OCI-LY7 (cell line): ENCODE results near the gene NRIP1. TPM values are rescaled to one million over a fixed set of nuclear protein-coding genes. Genes with fewer than 3 reads are reported as not detected.

Source experiments
- BruUV-seq: library from RNA; stranded (reverse); fragments of 400-500 nt; replicated peaks from 2 replicates; lab custom pipeline; 2021; lab: Mats Ljungman, UMichigan
- CTCF ChIA-PET: fragments of 300-600 bp; sonication (Branson Sonifier 250); formaldehyde crosslinking; loops from one replicate; lab custom pipeline; 2022; ENCODE audit warnings: antibody characterized with exemption; ENCODE audit not compliant: unreplicated experiment; lab: Charles Lee
- POLR2A ChIA-PET: fragments of 300-600 bp; sonication (Branson Sonifier 250); formaldehyde crosslinking; loops from one replicate; lab custom pipeline; 2022; ENCODE audit warnings: antibody characterized with exemption; lab: Charles Lee
- DNase-seq: peaks from one replicate; pipeline ENCODE4 v3.0.0-alpha.2; 2015; ENCODE audit warnings: low spot score
- H2AFZ ChIP-seq: fragments of 200-600 bp; sonication (generic), shearing (Covaris generic); 2 replicates; pipeline ENCODE4 v1.6.1; 2014; ENCODE audit warnings: mild to moderate bottlenecking, antibody characterized with exemption, low read length, moderate library complexity
- H3K27ac ChIP-seq: fragments of 200-600 bp; sonication (generic); 2 replicates; pipeline ENCODE4 v1.5.1; 2014; ENCODE audit warnings: mixed run types, low read depth, mild to moderate bottlenecking, moderate library complexity, low read length, inconsistent platforms; ENCODE audit not compliant: poor library complexity, severe bottlenecking
- H3K36me3 ChIP-seq: fragments of 200-600 bp; sonication (generic); 2 replicates; pipeline ENCODE4 v1.6.1; 2014; ENCODE audit warnings: mild to moderate bottlenecking, antibody characterized with exemption, low read length, moderate library complexity, mixed read lengths; ENCODE audit not compliant: insufficient read depth
- H3K4me1 ChIP-seq: fragments of 200-600 bp; sonication (generic); 2 replicates; pipeline ENCODE4 v1.5.1; 2014; ENCODE audit warnings: mild to moderate bottlenecking, low read length; ENCODE audit not compliant: insufficient read depth, poor library complexity, severe bottlenecking
- H3K4me2 ChIP-seq: fragments of 200-600 bp; sonication (generic); 2 replicates; pipeline ENCODE4 v1.6.1; 2014; ENCODE audit warnings: mild to moderate bottlenecking, low read length
- H3K4me3 ChIP-seq: fragments of 200-600 bp; sonication (generic); 2 replicates; pipeline ENCODE4 v1.5.1; 2014; ENCODE audit warnings: mild to moderate bottlenecking, low read depth, low read length; ENCODE audit not compliant: poor library complexity, severe bottlenecking
- H3K79me2 ChIP-seq: fragments of 200-600 bp; sonication (generic); 2 replicates; pipeline ENCODE4 v1.6.1; 2016; ENCODE audit warnings: low read depth, mild to moderate bottlenecking, low read length, moderate library complexity, mixed read lengths; ENCODE audit not compliant: insufficient read depth
- H3K9me2 ChIP-seq: fragments of 200-600 bp; sonication (generic); 2 replicates; pipeline ENCODE4 v1.6.1; 2016; ENCODE audit warnings: mild to moderate bottlenecking, low read length, mixed read lengths; ENCODE audit not compliant: insufficient read depth
- H3K9me3 ChIP-seq: fragments of 200-600 bp; sonication (generic); 2 replicates; pipeline ENCODE4 v1.6.1; 2014; ENCODE audit warnings: mild to moderate bottlenecking, mixed run types, low read length, mixed read lengths
- H4K20me1 ChIP-seq: fragments of 200-600 bp; sonication (generic); 2 replicates; pipeline ENCODE4 v1.6.1; 2014; ENCODE audit warnings: mild to moderate bottlenecking, antibody characterized with exemption, low read length, moderate library complexity, mixed read lengths; ENCODE audit not compliant: insufficient read depth
- EZH2phosphoT487 ChIP-seq: fragments of 200-600 bp; sonication (generic); IDR thresholded peaks from 2 replicates; pipeline ENCODE4 v1.6.1; 2018; ENCODE audit warnings: low read depth, borderline replicate concordance, mild to moderate bottlenecking, mixed run types, antibody characterized with exemption, low read length, moderate library complexity, mixed read lengths
- intact Hi-C: fragments of 100-400 bp; cut with micrococcal nuclease; formaldehyde crosslinking; loops from one replicate; pipeline ENCODE4 v1.10.0; 2022; ENCODE audit not compliant: unreplicated experiment
- total RNA-seq, 2 experiments: library from RNA; depleted of rRNA in 1 of 2; stranded (reverse); fragments of >200 nt in 1 of 2; shearing (Covaris generic) in 1 of 2; gene quantifications; 2 replicates each; pipeline ENCODE4 v1.2.3, GENCODE V29; 2014 to 2022
- TF ChIP-seq, protein P1 (sequence below): fragments of 200-600 bp; sonication (generic); conservative IDR thresholded peaks from 2 replicates; pipeline ENCODE4 v1.5.1; 2014; ENCODE audit warnings: mild to moderate bottlenecking, antibody characterized with exemption, low read length, moderate library complexity, mixed read lengths

The NRIP1 gene
- total RNA-seq, 2 experiments from 2014 or later, result not detected

DNA sequence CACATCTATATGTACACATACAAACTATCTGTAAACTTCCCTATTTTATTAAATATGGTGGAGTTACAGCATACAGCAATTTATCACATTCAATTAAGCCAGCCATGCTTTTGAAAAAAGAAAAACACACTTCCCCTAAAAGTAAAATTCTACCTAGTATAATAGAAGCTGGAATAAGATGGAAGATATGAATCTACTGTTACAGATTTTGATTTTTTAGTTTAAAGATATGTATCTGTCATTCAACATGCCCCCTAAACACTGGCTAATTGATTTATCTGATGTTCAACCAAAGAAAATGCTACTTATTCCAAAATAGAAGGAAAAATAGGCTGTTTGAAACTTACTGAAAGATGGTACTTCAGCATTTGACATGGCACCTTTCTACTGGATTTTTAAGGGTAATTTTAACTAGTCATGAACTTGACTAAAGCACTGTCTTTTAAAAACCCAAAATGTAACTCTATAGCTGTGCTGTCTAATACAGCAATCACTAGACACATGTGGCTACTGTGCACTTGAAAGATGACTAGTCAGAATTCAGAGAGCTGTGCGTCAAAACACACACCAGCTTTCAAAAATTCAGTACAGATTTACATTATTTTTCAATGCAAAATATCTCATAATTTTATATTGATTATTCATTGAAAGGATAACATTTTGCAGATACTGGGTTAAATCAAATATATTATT is 25.0 kb downstream of the NRIP1 start:
- no peak overlapping the region for H3K4me2 ChIP-seq
- no peaks in the 10 kb centered on the region for H3K4me1 ChIP-seq
- H3K9me2 ChIP-seq, result no peaks in the 10 kb centered on the region
- ChIA-PET POLR2A (no interaction called here), CTCF (no interaction called here)
- no peaks in the 10 kb centered on the region for H4K20me1 ChIP-seq
- no peak overlapping the region for H2AFZ ChIP-seq
- no peaks in the 10 kb centered on the region for H3K9me3 ChIP-seq
- no TSS peak for BruUV-seq
- intact Hi-C loops, result no loop called here
- no peak for DNase-seq
- no peaks in the 10 kb centered on the region for H3K79me2 ChIP-seq
- TF ChIP-seq EZH2phosphoT487, result no peak
- TF ChIP-seq, protein P1, sequence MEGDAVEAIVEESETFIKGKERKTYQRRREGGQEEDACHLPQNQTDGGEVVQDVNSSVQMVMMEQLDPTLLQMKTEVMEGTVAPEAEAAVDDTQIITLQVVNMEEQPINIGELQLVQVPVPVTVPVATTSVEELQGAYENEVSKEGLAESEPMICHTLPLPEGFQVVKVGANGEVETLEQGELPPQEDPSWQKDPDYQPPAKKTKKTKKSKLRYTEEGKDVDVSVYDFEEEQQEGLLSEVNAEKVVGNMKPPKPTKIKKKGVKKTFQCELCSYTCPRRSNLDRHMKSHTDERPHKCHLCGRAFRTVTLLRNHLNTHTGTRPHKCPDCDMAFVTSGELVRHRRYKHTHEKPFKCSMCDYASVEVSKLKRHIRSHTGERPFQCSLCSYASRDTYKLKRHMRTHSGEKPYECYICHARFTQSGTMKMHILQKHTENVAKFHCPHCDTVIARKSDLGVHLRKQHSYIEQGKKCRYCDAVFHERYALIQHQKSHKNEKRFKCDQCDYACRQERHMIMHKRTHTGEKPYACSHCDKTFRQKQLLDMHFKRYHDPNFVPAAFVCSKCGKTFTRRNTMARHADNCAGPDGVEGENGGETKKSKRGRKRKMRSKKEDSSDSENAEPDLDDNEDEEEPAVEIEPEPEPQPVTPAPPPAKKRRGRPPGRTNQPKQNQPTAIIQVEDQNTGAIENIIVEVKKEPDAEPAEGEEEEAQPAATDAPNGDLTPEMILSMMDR, result no peak
- no peak overlapping the region for H3K4me3 ChIP-seq
- no peak overlapping the region for H3K27ac ChIP-seq
- H3K36me3 ChIP-seq, result no peaks in the 10 kb centered on the region

DNA sequence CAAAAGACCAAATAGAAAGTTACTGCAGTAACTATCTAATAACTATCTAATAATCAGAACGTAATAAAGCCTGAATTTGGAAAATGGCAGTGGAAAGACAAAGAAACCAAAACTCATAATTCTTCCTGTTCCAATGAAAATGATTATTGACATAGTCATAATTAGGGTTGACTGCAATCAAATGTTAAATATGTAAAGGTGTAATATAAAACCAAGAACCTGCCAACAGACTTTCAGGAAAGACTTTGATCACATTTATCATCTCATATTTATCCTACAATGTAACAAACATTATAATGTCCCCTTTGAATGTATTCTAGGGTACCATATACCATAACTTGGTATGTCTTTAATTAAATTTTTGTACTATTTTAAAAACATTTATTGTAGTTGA is 26.9 kb downstream of the NRIP1 start:
- DNase-seq, result no peak
- H3K9me3 ChIP-seq, result no peaks in the 10 kb centered on the region
- CTCF ChIA-PET, result no interaction called here
- TF ChIP-seq, protein P1, result no peak
- no peak for TF ChIP-seq EZH2phosphoT487
- POLR2A ChIA-PET, result no interaction called here
- no peak overlapping the region for H3K4me2 ChIP-seq
- no peaks in the 10 kb centered on the region for H3K36me3 ChIP-seq
- H3K79me2 ChIP-seq, result no peaks in the 10 kb centered on the region
- H4K20me1 ChIP-seq, result no peaks in the 10 kb centered on the region
- no peaks in the 10 kb centered on the region for H3K9me2 ChIP-seq
- no peak overlapping the region for H3K4me3 ChIP-seq
- no peak overlapping the region for H3K27ac ChIP-seq
- intact Hi-C loops, result no loop called here
- H2AFZ ChIP-seq, result no peak overlapping the region
- no TSS peak for BruUV-seq
- H3K4me1 ChIP-seq, result no peaks in the 10 kb centered on the region

DNA sequence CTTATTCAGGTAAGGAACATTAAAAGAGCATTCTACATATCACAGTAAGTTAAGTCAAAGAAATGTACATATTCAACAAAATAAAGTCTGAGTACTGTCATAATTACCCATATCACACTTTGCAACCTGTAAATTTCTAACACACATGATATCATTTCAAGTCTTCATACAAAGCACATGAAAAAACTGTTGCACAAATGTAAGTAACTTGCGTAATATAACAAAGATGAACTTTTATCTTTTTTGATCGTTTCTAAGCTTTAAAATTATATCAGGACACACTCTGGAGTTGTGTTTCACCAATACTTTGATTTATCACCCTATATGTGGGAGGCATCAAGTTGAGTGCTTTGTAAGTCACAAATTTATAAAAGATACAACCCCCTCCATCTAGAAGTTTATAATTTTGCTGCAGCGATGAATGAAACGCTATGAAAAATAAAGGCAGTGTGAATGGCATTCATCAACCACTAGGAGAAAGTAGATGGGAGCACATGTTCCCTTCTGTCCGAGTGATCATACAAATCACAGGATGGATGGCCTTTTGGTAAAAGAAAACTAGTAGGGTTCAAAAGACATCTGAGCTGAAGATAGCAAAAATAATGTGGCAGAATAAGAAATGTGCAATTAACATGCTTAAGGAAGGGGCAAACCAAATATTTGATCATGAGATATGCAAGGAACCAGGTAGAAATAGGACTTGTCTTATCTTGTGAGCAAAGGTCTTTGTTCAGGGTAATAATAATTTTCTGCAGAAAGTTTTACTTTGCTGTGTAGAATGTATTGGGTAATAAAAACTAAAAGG is 27.5 kb downstream of the NRIP1 start:
- H3K9me3 ChIP-seq, result no peaks in the 10 kb centered on the region
- TF ChIP-seq EZH2phosphoT487, result no peak
- TF ChIP-seq, protein P1, result no peak
- H4K20me1 ChIP-seq, result no peaks in the 10 kb centered on the region
- POLR2A ChIA-PET, result no interaction called here
- no peak overlapping the region for H3K4me2 ChIP-seq
- H3K4me1 ChIP-seq, result no peaks in the 10 kb centered on the region
- H3K9me2 ChIP-seq, result no peaks in the 10 kb centered on the region
- no peaks in the 10 kb centered on the region for H3K79me2 ChIP-seq
- CTCF ChIA-PET, result no interaction called here
- intact Hi-C loops, result no loop called here
- H3K27ac ChIP-seq, result no peak overlapping the region
- DNase-seq, result no peak
- H2AFZ ChIP-seq, result no peak overlapping the region
- BruUV-seq, result no TSS peak
- H3K4me3 ChIP-seq, result no peak overlapping the region
- no peaks in the 10 kb centered on the region for H3K36me3 ChIP-seq
